Smooth muscle cell (in vitro differentiated cells): ENCODE results near the gene PROK1. TPM values are rescaled to one million over a fixed set of nuclear protein-coding genes. Genes with fewer than 3 reads are reported as not detected.

ENCODE experiments used
- DNase-seq: peaks from one replicate; lab custom pipeline; 2025; ENCODE audit not compliant: unreplicated experiment; lab: John Stamatoyannopoulos, UW
- H2AFZ ChIP-seq: fragments of 200-600 bp; sonication (generic); 2 replicates; pipeline ENCODE4 v1.6.0; 2016; ENCODE audit warnings: antibody characterized with exemption, low read depth, mild to moderate bottlenecking
- H3F3A ChIP-seq: fragments of 200-600 bp; sonication (generic); 2 replicates; pipeline ENCODE4 v1.6.0; 2017; ENCODE audit warnings: antibody characterized with exemption, low read depth
- H3K27ac ChIP-seq: fragments of 200-600 bp; sonication (generic); 2 replicates; pipeline ENCODE4 v1.5.1; 2016; ENCODE audit warnings: low read depth, mild to moderate bottlenecking
- H3K27me3 ChIP-seq: fragments of 200-600 bp; sonication (generic); 2 replicates; pipeline ENCODE4 v1.6.1; 2016; ENCODE audit warnings: low read depth, mild to moderate bottlenecking
- H3K36me3 ChIP-seq: fragments of 200-600 bp; sonication (generic); 2 replicates; pipeline ENCODE4 v1.5.1; 2016; ENCODE audit warnings: low read depth
- H3K4me1 ChIP-seq: fragments of 200-600 bp; sonication (generic); 2 replicates; pipeline ENCODE4 v1.5.1; 2016; ENCODE audit warnings: low read depth
- H3K4me2 ChIP-seq: fragments of 200-600 bp; sonication (generic); 2 replicates; pipeline ENCODE4 v1.6.0; 2016; ENCODE audit warnings: mild to moderate bottlenecking
- H3K4me3 ChIP-seq: fragments of 200-600 bp; sonication (generic); 2 replicates; pipeline ENCODE4 v1.5.1; 2016; ENCODE audit warnings: mild to moderate bottlenecking
- H3K79me2 ChIP-seq: fragments of 200-600 bp; sonication (generic); 2 replicates; pipeline ENCODE4 v1.6.0; 2016; ENCODE audit warnings: low read depth, mild to moderate bottlenecking
- H3K9ac ChIP-seq: fragments of 200-600 bp; sonication (generic); 2 replicates; pipeline ENCODE4 v1.6.0; 2016; ENCODE audit warnings: low read depth
- H3K9me3 ChIP-seq: fragments of 200-600 bp; sonication (generic); replicated peaks from 2 replicates; pipeline ENCODE4 v1.5.1; 2016; ENCODE audit warnings: low read depth
- H4K20me1 ChIP-seq: fragments of 200-600 bp; sonication (generic); 2 replicates; pipeline ENCODE4 v1.6.0; 2016; ENCODE audit warnings: low read depth
- CTCF ChIP-seq: fragments of 200-600 bp; sonication (generic); IDR thresholded peaks from 2 replicates; pipeline ENCODE4 v1.5.1; 2017; ENCODE audit warnings: borderline replicate concordance, mild to moderate bottlenecking, antibody characterized with exemption; ENCODE audit not compliant: insufficient read depth, poor library complexity, severe bottlenecking
- WGBS: methylation state at CpG from one replicate; pipeline ENCODE4 v1.1.7; 2016; ENCODE audit warnings: low lambda C conversion rate; 5-methylcytosine and 5-hydroxymethylcytosine counted together
- polyA plus RNA-seq: library from polyadenylated mRNA; unstranded; fragments of >200 nt; fragmentation: Nextera tagmentation; extraction: Ambion mirVana; gene quantifications from 2 replicates; pipeline ENCODE4 v1.2.1, GENCODE V29; 2016
- total RNA-seq: library from RNA; depleted of rRNA; stranded (reverse); fragments of >200 nt; gene quantifications from 2 replicates; pipeline ENCODE4 v1.2.3, GENCODE V29; 2014

The PROK1 gene
- total and polyA plus RNA-seq, 2 experiments from 2014 or later, result 43.0 to 69.5 TPM

DNA sequence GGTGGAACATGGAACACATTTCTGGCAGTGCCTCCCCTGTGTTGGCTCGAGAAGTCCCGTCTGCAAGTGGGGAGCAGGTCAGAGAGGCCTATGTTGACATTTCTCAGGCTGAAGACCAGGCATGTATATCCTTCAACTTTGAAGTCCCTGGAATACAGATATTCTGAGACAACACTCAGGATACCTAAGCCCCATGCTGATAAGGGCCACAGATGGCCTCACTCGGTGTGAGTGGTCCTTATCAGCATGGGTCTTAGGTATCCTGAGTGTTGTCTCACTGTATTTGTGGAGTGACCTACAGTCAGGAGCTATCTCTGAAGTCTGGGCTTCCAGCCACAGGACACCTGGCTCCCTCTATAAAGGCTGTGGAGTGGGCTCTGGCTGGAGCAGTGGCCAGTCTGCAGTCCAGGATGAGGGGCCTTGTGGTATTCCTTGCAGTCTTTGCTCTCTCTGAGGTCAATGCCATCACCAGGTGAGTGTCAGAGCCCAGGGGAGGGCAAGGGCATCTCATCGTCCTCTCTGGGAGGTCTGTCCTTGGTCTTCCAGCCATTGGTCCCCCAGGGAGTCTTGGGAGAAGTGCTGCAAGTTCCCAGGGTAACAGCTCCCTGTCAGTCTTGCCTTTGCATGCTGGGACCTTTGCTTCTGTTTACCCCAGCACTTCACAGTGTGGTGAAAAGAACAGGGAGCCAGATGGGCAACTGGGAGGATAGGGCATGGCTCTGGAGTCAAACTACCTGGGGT, 29.6 kb downstream of the PROK1 start:
- no peak for DNase-seq
- Histone ChIP-seq H3K9me3 (no peaks in the 10 kb centered on the region), H3K27ac (no peak overlapping the region), H3K9ac (no peak overlapping the region), H3K4me3 (no peak overlapping the region), H3K27me3 (no peaks in the 10 kb centered on the region), H3K4me2 (no peak overlapping the region), H2AFZ (no peak overlapping the region), H3K36me3 (no peaks in the 10 kb centered on the region), H3K79me2 (no peaks in the 10 kb centered on the region), H3K4me1 (peaks cover 4% of the 10 kb centered on the region), H4K20me1 (no peaks in the 10 kb centered on the region), H3F3A (peaks cover 8% of the 10 kb centered on the region)
- WGBS, result 60% methylated on average over 4 of the region's 4 CpGs
- no peak for TF ChIP-seq CTCF

DNA sequence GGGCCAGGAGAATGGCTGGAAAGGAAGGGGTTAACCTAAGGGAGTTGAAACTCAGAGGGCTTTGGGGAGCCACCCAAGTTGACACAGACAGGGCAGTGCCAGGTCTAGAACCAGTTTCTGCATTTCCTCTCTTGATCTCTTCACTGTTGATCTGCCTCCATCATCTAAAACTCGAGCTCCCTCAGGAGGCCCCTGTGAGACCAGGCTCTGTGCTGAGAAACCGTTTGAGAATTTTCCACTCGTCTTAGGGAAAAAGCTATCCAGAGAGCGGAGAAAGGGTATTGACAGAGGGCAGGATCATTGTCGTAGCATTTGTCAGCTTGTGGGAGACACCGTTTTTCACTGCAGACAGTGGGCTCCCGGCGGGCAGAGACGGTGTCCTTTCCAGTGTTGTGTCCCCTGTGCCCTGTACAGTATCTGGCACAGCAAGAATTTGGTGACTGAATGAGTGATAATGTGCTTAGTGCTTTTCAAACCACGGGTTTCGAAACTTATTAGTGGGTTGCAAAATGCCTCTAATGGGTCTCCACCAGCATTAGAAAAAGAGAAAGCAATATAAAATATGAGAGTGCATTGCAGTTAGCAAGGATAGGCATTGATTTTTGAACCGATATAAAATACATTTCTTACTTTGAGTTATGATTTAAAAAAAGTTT, 31.1 kb downstream of the PROK1 start:
- H3K4me1 ChIP-seq, result peaks cover 4% of the 10 kb centered on the region
- peak overlapping the region; percentile 90 for H2AFZ ChIP-seq
- H3K9me3 ChIP-seq, result no peaks in the 10 kb centered on the region
- H3K27me3 ChIP-seq, result no peaks in the 10 kb centered on the region
- DNase-seq, result no peak
- peak overlapping the region; percentile 49 for H3K4me2 ChIP-seq
- H3F3A ChIP-seq, result no peaks in the 10 kb centered on the region
- H3K9ac ChIP-seq, result no peak overlapping the region
- no peaks in the 10 kb centered on the region for H3K79me2 ChIP-seq
- 35% methylated on average over 12 of the region's 12 CpGs for WGBS
- H3K36me3 ChIP-seq, result no peaks in the 10 kb centered on the region
- no peak for TF ChIP-seq CTCF
- H3K4me3 ChIP-seq, result no peak overlapping the region
- peak overlapping the region; percentile 21 for H3K27ac ChIP-seq
- H4K20me1 ChIP-seq, result no peaks in the 10 kb centered on the region

DNA sequence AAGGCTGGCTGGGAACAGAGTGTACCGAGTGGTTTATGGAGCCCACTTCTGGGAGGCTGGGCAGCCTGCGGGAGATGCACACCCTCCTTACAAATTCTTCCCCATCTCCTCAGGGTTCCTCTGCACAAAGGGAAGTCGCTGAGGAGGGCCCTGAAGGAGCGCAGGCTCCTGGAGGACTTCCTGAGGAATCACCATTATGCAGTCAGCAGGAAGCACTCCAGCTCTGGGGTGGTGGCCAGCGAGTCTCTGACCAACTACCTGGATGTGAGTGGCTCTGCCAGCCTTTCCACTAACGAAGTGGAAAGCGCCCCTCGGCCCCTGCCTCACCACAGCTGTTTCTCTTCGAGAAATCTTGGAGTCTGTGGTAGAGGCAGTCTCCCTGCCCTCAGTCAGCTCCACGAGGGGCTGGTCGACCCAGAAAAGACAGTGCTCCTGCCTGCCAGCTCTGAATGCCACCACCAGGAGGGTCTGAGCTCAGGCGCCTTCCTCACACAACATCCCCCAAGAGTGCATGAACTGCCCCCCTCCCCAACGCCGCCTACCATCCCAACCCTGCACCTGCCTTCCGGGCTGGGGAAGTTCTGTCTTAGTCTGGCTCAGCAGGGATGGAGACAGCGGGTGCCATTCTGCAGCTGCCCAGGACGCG, 31.8 kb downstream of the PROK1 start:
- Histone ChIP-seq H3K27me3 (no peaks in the 10 kb centered on the region), H3K4me1 (peaks cover 4% of the 10 kb centered on the region), H2AFZ (no peak overlapping the region), H3K79me2 (no peaks in the 10 kb centered on the region), H4K20me1 (no peaks in the 10 kb centered on the region), H3K4me2 (peak overlapping the region; percentile 49), H3F3A (no peaks in the 10 kb centered on the region), H3K36me3 (no peaks in the 10 kb centered on the region), H3K4me3 (no peak overlapping the region), H3K9ac (no peak overlapping the region), H3K27ac (no peak overlapping the region), H3K9me3 (no peaks in the 10 kb centered on the region)
- DNase-seq, result no peak
- WGBS, result 69% methylated on average over 18 of the region's 18 CpGs
- no peak for TF ChIP-seq CTCF
